Measurements from ENCODE around the gene CACHD1.

The CACHD1 gene

GRCh38 chr1:64599242-64599641, 129.3 kb downstream of the CACHD1 start:
- no peak overlapping the region for H2BK5ac ChIP-seq (ENCODE audit: low read depth, low read length, poor library complexity)
- no peak overlapping the region for H2BK120ac ChIP-seq (ENCODE audit: insufficient read depth, low read length, poor library complexity)
- no peaks in the 10 kb centered on the region for H3K79me2 ChIP-seq (ENCODE audit: control insufficient read depth, insufficient read depth, low read length, poor library complexity)
- H2AK5ac ChIP-seq (ENCODE audit: low read length): no peak overlapping the region
- no peaks in the 10 kb centered on the region for H3K27me3 ChIP-seq (ENCODE audit: insufficient read depth, low read length)
- DNase-seq: no peak
- no peak overlapping the region for H4K8ac ChIP-seq (ENCODE audit: low read depth, low read length)
- no peaks in the 10 kb centered on the region for H3K79me1 ChIP-seq (ENCODE audit: low read length)
- H3K4me3 ChIP-seq (ENCODE audit: low read depth, low read length): no peak overlapping the region
- no peak overlapping the region for H2BK12ac ChIP-seq (ENCODE audit: low read length)
- no peak overlapping the region for H3K4ac ChIP-seq (ENCODE audit: low read depth, low read length)
- no peak overlapping the region for H4K91ac ChIP-seq (ENCODE audit: low read depth, low read length)
- WGBS (ENCODE audit: extremely low coverage, insufficient coverage, insufficient read length): 100% methylated on average over 2 of the region's 3 CpGs
- H2AFZ ChIP-seq (ENCODE audit: insufficient read depth, low read length, poor library complexity): no peak overlapping the region
- no peak overlapping the region for H4K12ac ChIP-seq (ENCODE audit: low read depth, low read length)
- no peak overlapping the region for H3K18ac ChIP-seq (ENCODE audit: low read length)
- H3K9me3 ChIP-seq (ENCODE audit: insufficient read depth, low read depth, low read length): no peaks in the 10 kb centered on the region
- no peak overlapping the region for H3K27ac ChIP-seq (ENCODE audit: low read depth, low read length)
- H3K4me1 ChIP-seq (ENCODE audit: control insufficient read depth in 1 of 2, insufficient read depth in 2 of 2, low read length in 2 of 2): peaks cover 3 to 10% of the 10 kb centered on the region in 2 experiments
- H3K23ac ChIP-seq (ENCODE audit: low read length): no peak overlapping the region
- no peak overlapping the region for H3K14ac ChIP-seq (ENCODE audit: low read length)
- H3K4me2 ChIP-seq (ENCODE audit: low read length): no peak overlapping the region
- H3K36me3 ChIP-seq (ENCODE audit: control insufficient read depth in 1 of 2, insufficient read depth in 2 of 2, low read length in 2 of 2): no peaks in the 10 kb centered on the region
- no peak overlapping the region for H3K9ac ChIP-seq (ENCODE audit: low read length)

DNA sequence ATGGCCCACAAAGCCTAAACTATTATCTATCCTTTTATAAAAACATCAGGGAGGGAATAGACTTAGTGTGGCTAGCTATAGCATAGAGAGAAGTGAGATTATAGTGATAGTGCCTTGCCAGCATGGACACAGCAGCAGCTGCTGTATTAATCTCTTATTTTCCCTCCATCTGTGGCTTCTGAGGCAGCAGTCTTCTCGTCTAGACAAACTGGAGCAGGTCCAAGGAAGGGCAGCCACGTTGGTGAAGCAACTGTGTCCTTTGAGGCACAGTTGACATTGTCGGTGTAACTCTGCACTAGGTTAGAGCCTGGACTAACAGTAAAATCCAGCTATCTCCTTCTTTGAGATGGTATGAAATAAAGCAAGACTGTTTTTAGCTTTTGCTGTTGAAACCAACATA, 131.3 kb downstream of the CACHD1 start:
- no CpG with 5 or more reads among the region's 3 CpGs for WGBS (ENCODE audit: extremely low coverage, insufficient coverage, insufficient read length)
- Histone ChIP-seq H3K23ac (ENCODE audit: low read length) (no peak overlapping the region), H3K4me1 (ENCODE audit: control insufficient read depth in 1 of 2, insufficient read depth in 2 of 2, low read length in 2 of 2) (peaks cover 3 to 7% of the 10 kb centered on the region in 2 experiments), H3K79me2 (ENCODE audit: control insufficient read depth, insufficient read depth, low read length, poor library complexity) (no peaks in the 10 kb centered on the region), H3K27ac (ENCODE audit: low read depth, low read length) (no peak overlapping the region), H3K36me3 (ENCODE audit: control insufficient read depth in 1 of 2, insufficient read depth in 2 of 2, low read length in 2 of 2) (no peaks in the 10 kb centered on the region), H3K79me1 (ENCODE audit: low read length) (no peaks in the 10 kb centered on the region), H3K9me3 (ENCODE audit: insufficient read depth, low read depth, low read length) (no peaks in the 10 kb centered on the region), H3K9ac (ENCODE audit: low read length) (no peak overlapping the region), H4K91ac (ENCODE audit: low read depth, low read length) (no peak overlapping the region), H3K4me2 (ENCODE audit: low read length) (no peak overlapping the region), H3K27me3 (ENCODE audit: insufficient read depth, low read length) (no peaks in the 10 kb centered on the region), H4K8ac (ENCODE audit: low read depth, low read length) (no peak overlapping the region), H3K18ac (ENCODE audit: low read length) (no peak overlapping the region), H2BK5ac (ENCODE audit: low read depth, low read length, poor library complexity) (no peak overlapping the region), H3K4me3 (ENCODE audit: low read depth, low read length) (no peak overlapping the region), H2BK12ac (ENCODE audit: low read length) (no peak overlapping the region), H3K4ac (ENCODE audit: low read depth, low read length) (no peak overlapping the region), H2BK120ac (ENCODE audit: insufficient read depth, low read length, poor library complexity) (no peak overlapping the region), H3K14ac (ENCODE audit: low read length) (no peak overlapping the region), H2AK5ac (ENCODE audit: low read length) (no peak overlapping the region), H4K12ac (ENCODE audit: low read depth, low read length) (no peak overlapping the region), H2AFZ (ENCODE audit: insufficient read depth, low read length, poor library complexity) (no peak overlapping the region)
- DNase-seq: no peak

- Histone ChIP-seq H3K9ac (ENCODE audit: low read length) (no peak overlapping the region), H3K9me3 (ENCODE audit: insufficient read depth, low read depth, low read length) (peaks cover 6% of the 10 kb centered on the region), H3K14ac (ENCODE audit: low read length) (no peak overlapping the region), H4K91ac (ENCODE audit: low read depth, low read length) (no peak overlapping the region), H3K4me1 (ENCODE audit: control insufficient read depth in 1 of 2, insufficient read depth in 2 of 2, low read length in 2 of 2) (no peaks in the 10 kb centered on the region), H2AFZ (ENCODE audit: insufficient read depth, low read length, poor library complexity) (no peak overlapping the region), H3K79me1 (ENCODE audit: low read length) (no peaks in the 10 kb centered on the region), H3K27ac (ENCODE audit: low read depth, low read length) (no peak overlapping the region), H4K12ac (ENCODE audit: low read depth, low read length) (no peak overlapping the region), H3K36me3 (ENCODE audit: control insufficient read depth in 1 of 2, insufficient read depth in 2 of 2, low read length in 2 of 2) (no peaks in the 10 kb centered on the region), H2BK12ac (ENCODE audit: low read length) (no peak overlapping the region), H3K4me2 (ENCODE audit: low read length) (no peak overlapping the region), H3K18ac (ENCODE audit: low read length) (no peak overlapping the region), H2BK5ac (ENCODE audit: low read depth, low read length, poor library complexity) (no peak overlapping the region), H3K4me3 (ENCODE audit: low read depth, low read length) (no peak overlapping the region), H3K4ac (ENCODE audit: low read depth, low read length) (no peak overlapping the region), H4K8ac (ENCODE audit: low read depth, low read length) (no peak overlapping the region), H3K79me2 (ENCODE audit: control insufficient read depth, insufficient read depth, low read length, poor library complexity) (no peaks in the 10 kb centered on the region), H3K23ac (ENCODE audit: low read length) (no peak overlapping the region), H3K27me3 (ENCODE audit: insufficient read depth, low read length) (no peaks in the 10 kb centered on the region), H2AK5ac (ENCODE audit: low read length) (no peak overlapping the region), H2BK120ac (ENCODE audit: insufficient read depth, low read length, poor library complexity) (no peak overlapping the region)
- no peak for DNase-seq
- WGBS (ENCODE audit: extremely low coverage, insufficient coverage, insufficient read length): no CpG with 5 or more reads among the region's 1 CpG
Measured at GRCh38 chr1:64608005-64608650, 138.2 kb downstream of the CACHD1 start.

GRCh38 chr1:64608651-64609048, 138.7 kb downstream of the CACHD1 start:
- H3K9ac ChIP-seq (ENCODE audit: low read length): no peak overlapping the region
- H2BK12ac ChIP-seq (ENCODE audit: low read length): no peak overlapping the region
- no peak overlapping the region for H3K4me3 ChIP-seq (ENCODE audit: low read depth, low read length)
- H4K12ac ChIP-seq (ENCODE audit: low read depth, low read length): no peak overlapping the region
- H4K91ac ChIP-seq (ENCODE audit: low read depth, low read length): no peak overlapping the region
- H3K4me1 ChIP-seq (ENCODE audit: control insufficient read depth in 1 of 2, insufficient read depth in 2 of 2, low read length in 2 of 2): no peaks in the 10 kb centered on the region
- H4K8ac ChIP-seq (ENCODE audit: low read depth, low read length): no peak overlapping the region
- H3K4me2 ChIP-seq (ENCODE audit: low read length): no peak overlapping the region
- no peak overlapping the region for H3K18ac ChIP-seq (ENCODE audit: low read length)
- peaks cover 6% of the 10 kb centered on the region for H3K9me3 ChIP-seq (ENCODE audit: insufficient read depth, low read depth, low read length)
- no CpG with 5 or more reads among the region's 6 CpGs for WGBS (ENCODE audit: extremely low coverage, insufficient coverage, insufficient read length)
- no peaks in the 10 kb centered on the region for H3K27me3 ChIP-seq (ENCODE audit: insufficient read depth, low read length)
- H3K14ac ChIP-seq (ENCODE audit: low read length): no peak overlapping the region
- H2BK120ac ChIP-seq (ENCODE audit: insufficient read depth, low read length, poor library complexity): no peak overlapping the region
- no peak for DNase-seq
- H3K36me3 ChIP-seq (ENCODE audit: control insufficient read depth in 1 of 2, insufficient read depth in 2 of 2, low read length in 2 of 2): no peaks in the 10 kb centered on the region
- no peaks in the 10 kb centered on the region for H3K79me1 ChIP-seq (ENCODE audit: low read length)
- H3K4ac ChIP-seq (ENCODE audit: low read depth, low read length): no peak overlapping the region
- H2BK5ac ChIP-seq (ENCODE audit: low read depth, low read length, poor library complexity): no peak overlapping the region
- H3K79me2 ChIP-seq (ENCODE audit: control insufficient read depth, insufficient read depth, low read length, poor library complexity): no peaks in the 10 kb centered on the region
- no peak overlapping the region for H3K27ac ChIP-seq (ENCODE audit: low read depth, low read length)
- H2AK5ac ChIP-seq (ENCODE audit: low read length): no peak overlapping the region
- no peak overlapping the region for H3K23ac ChIP-seq (ENCODE audit: low read length)
- H2AFZ ChIP-seq (ENCODE audit: insufficient read depth, low read length, poor library complexity): no peak overlapping the region

All from trophoblast cell (in vitro differentiated cells and primary cell).